ENCODE results near the gene SPACA6.

Gene SPACA6

GRCh38 chr19:51689751-51690453 is 3.2 kb upstream of the SPACA6 start:
- DNase-seq: no peak

- DNase-seq: peak; percentile 66 to 68
Measured at GRCh38 chr19:51690454-51691073, 2.6 kb upstream of the SPACA6 start.

GRCh38 chr19:51691074-51691583 is 2.0 kb upstream of the SPACA6 start:
- DNase-seq: no peak

GRCh38 chr19:51691584-51692428 is 1.3 kb upstream of the SPACA6 start:
- DNase-seq: no peak

GRCh38 chr19:51692468-51692867 is 662 bp upstream of the SPACA6 start:
- DNase-seq: no peak

DNA sequence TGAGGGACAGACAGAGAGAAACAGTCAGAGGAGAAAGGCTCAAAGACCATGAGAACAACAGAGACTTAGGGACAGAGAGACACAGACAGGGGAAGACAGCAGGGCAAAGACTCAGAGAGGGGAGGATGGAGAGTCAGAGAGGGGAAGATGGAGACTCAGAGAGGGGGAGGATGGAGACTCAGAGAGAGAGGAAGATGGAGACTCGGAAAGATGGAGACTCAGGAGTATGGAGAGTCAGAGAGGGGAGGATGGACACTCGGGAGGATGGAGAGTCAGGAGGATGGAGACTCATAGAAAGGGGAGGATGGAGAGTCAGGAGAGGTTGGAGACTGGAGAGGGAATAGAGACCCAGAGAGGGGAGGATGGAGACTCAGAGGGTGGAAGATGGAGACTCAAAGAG is 689 bp downstream of the SPACA6 start:
- DNase-seq: no peak

DNA sequence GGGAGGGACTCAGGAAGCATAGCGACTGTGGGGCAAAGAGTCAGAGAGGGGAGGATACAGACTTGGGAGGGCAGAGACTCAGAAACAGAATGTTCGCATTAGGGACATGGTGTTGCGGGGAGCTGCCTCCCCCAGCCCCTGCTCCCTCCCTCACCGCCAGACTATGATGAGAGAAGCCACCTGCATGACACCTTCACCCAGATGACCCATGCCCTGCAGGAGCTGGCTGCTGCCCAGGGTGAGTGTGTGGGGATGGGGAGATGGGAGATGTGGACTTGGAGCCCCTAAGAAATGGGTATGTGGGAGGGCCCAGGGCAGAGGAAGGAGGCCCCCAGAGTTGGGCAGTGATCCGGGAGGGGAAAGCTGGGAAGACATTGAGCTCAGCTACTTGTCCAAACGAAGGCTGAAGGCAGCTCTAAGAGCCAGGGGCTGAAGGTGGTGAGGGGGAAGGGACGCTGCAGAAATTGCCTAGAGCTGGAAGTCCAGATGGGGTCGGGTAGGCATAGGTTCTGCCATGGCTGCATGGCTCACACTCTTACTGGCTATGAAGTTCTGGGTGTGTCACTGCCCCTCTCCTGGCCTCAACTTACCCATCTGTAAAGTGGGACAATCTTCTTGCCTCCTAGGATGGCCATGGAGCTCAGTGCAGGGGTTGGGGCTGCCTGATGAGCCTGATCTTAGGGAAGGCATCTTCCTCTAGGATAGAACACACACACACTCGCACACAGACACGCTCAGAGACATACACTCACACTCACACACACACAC is 1.4 kb downstream of the SPACA6 start:
- no peak for DNase-seq

DNA sequence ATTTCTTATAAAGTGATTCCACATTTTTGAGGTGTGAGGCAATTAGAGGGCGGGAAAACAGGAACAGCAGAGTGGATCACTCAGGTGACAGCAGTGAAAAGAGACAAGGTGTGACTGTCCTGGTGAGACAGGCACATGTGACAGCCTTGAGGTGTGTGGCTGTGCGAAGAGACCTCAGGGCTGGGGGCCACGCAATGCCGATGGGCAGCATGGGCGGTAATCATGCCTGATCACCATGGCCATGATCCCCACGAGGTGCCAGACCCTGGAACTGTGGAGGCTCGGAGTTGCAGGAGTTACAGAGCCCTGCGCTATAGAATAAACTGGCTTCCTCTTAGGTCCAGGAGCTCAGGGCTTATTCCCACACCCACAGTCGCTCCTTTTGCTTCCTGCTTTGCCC is 2.0 kb downstream of the SPACA6 start:
- no peak for DNase-seq

- DNase-seq: no peak
Measured at GRCh38 chr19:51695702-51696315, 2.7 kb downstream of the SPACA6 start.

- DNase-seq: no peak
Measured at GRCh38 chr19:51696606-51697005, 3.5 kb downstream of the SPACA6 start.

- no peak for DNase-seq
Measured at GRCh38 chr19:51697169-51697776, 4.1 kb downstream of the SPACA6 start.

DNA sequence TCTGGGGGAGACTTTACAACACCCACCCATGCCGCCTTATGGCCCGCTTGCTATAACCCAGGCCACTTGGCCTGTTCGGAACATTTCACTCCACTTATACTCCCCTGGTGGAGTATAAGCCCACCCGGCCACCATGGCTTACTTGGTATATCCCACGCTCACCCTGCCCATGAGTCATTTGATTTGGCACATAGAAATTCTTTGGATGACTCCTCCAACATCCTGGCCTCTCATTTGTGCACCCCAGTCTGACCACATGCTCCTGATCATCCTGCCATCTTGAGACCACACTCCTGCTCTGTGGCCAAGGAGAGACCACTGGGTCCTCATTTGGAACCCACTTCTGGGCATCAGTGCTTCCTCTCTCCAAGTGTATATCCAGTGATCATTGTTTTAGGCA is 5.2 kb downstream of the SPACA6 start:
- DNase-seq: no peak

GRCh38 chr19:51699170-51699569 is 6.0 kb downstream of the SPACA6 start:
- DNase-seq: no peak

DNA sequence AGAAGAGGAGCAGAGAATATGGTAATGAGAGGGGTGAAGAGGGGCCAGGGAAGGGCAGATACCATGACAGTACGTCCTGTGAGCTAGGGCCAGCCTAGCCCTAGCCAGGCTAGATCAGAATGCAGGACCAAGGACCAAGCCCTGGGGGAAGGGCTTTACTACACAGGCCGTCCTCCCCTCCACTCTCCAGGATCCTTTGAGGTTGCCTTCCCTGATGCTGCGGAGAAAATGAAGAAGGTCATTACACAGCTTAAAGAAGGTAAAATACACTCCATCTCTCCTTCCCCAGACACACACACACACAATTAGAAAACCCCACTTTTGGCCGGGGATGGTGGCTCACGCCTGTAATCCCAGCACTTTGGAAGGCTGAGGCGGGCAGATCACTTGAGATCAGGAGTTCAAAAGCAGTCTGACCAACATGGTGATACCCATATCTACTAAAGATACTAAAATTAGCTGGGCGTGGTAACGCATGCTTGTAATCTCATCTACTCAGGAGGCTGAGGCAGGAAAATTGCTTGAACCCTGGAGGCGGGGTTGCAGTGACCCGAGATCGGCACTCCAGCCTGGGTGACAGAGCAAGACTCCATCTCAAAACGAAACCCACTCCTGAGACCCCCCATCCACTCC is 8.5 kb downstream of the SPACA6 start:
- DNase-seq: no peak

DNA sequence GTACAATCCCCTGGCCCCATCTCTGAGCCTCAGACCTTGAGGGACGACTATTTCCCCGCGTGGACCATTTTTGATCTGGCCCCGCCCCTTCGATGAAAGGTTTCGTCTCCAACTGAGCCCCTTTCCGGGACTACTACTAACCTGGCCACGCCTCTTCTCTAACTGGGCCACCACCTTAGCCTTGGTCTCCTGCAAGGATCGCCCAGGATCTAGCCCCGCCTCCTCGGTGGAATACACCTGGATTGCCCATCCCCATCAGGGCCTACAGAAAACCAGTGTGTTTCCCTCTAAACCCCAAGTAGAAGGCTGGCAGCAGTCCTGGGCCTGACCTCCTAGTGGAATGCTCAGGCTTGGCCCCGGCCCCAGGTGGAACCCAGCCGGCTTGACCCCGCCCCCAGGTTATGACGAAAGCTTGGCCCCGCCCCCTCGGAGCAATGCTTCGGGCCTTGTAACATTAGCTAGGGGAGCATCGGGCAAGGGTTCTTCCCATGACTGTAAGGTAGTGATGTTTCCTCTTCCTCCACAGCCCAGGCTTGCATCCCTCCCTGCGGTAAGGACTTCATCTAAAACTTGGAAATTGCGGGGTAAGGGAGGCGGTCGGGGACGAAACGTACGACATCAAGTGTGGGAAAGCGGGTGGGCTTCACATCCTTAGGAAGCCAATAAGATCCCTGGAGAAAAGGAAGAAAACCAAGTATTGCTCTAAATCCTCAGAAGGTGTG is 9.1 kb downstream of the SPACA6 start:
- peak; percentile 53 to 55 for DNase-seq

DNA sequence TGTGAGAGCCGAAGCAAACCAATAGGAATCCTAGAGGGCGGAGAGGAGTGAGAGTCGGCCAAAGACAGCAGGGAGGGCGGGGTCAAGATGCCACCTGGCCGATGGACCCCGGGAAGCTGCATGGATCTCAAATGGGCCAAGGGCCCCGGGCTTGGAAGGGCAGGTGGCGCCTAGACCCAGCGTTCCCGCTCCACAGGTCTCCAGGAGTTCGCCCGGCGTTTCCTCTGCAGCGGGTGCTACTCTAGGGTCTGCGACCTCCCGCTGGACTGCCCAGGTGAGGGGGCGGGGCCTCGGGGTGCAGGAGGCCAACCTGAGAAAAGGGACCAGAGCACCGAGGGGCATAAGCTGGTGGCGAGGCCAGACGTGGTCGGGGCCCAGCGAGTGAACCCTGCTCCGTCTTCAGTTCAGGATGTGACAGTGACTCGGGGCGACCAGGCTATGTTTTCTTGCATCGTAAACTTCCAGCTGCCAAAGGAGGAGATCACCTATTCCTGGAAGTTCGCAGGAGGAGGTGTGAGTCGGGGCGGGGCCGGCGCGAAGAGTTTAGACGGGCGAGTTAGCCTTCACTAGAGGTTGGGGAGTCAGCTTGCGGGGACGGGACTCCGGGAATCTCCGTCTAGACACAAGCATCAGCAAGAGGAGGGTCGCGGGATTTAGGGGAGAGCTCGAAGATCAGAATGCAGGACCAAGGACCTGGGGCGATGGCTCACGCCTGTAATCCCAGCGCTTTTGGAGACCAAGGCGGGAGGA is 9.9 kb downstream of the SPACA6 start:
- no peak for DNase-seq

DNA sequence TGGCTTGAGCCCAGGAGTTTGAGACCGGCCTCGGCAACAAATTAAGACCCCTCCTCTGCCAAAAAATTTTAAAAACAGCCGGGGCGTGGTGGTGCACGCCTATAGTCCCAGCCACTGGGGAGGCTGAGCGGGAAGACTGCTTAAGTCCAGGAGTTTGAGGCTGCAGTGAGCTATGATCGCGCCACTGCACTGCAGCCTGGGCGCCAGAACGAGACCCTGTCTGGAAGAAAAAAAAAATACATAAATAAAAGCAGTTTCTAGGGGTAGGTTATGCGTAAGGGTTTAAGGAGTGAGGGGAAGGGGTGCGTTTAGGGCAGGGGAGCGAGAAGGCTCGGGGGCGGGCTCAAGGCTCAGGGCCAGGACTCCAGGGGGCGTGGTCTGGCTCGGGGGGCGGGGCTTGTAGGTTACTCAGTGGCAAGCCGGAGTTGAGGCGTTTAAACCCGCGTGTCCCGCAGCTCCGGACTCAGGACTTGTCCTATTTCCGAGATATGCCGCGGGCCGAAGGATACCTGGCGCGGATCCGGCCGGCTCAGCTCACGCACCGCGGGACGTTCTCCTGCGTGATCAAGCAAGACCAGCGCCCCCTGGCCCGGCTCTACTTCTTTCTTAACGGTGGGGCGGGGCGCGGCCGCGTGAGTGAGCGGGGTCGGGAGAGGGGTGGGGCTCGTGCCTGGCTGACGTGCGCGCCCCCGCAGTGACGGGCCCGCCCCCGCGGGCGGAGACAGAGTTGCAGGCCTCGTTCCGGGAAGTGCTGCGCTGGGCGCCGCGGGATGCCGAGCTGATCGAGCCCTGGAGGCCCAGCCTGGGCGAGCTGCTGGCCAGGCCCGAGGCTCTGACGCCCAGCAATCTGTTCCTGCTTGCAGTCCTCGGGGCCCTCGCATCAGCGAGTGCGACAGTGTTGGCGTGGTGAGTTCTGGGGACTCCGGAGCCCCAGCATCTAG is 10.7 kb downstream of the SPACA6 start:
- peak; percentile 98 for DNase-seq

- DNase-seq: no peak
Measured at GRCh38 chr19:51704626-51705025, 11.5 kb downstream of the SPACA6 start.

- DNase-seq: no peak
Measured at GRCh38 chr19:51706296-51706695, 13.2 kb downstream of the SPACA6 start.
